ENCODE data around the gene PID1.

Gene PID1

GRCh38 chr2:228987441-228988155, 283.5 kb downstream of the PID1 start:
- no peak for DNase-seq

GRCh38 chr2:228986961-228987360, 284.1 kb downstream of the PID1 start:
- no peak for DNase-seq

DNA sequence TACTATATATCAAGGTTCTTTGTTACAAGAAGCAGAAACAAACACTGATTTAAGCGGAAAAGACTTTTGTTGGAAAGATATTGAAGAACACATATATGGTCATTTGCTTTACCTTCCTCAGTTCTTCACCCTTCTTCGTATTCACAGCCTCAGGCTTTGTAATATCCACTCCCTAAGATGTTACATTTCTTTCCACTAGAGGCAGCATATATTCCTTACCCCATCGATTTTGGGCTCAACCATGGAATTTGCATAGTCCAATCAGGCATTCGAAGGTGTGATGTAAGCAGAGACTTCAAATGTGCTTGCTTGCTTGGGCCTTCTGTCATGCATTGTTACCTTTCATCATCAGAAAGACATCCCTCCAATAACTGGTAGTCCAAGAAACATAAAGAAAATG, 287.4 kb downstream of the PID1 start:
- DNase-seq, result no peak

GRCh38 chr2:228974169-228974568, 296.9 kb downstream of the PID1 start:
- no peak for DNase-seq

Data from NCI-H1694 treated with DMSO at 0.1 percent for 48 hours (cell line).